ENCODE measurements around the gene SPRING1. TPM values are rescaled to one million over a fixed set of nuclear protein-coding genes. Genes with fewer than 3 reads are reported as not detected.

Gene SPRING1
- total and polyA plus RNA-seq, 2 of the 4 experiments (the other 2 are of a cell fraction), result 12.4 to 14.0 TPM

GRCh38 chr12:116761499-116761898 is 23.6 kb upstream of the SPRING1 start:
- no peaks in the 10 kb centered on the region for H4K20me1 ChIP-seq (ENCODE audit: insufficient read depth, low read length)
- no TSS peak for BruUV-seq (replicated peaks)
- no peak overlapping the region for H2AFZ ChIP-seq (replicated peaks; ENCODE audit: low read length, poor library complexity)
- no peak overlapping the region for H2AK5ac ChIP-seq (ENCODE audit: low read depth, low read length)
- ATAC-seq (ENCODE audit: low read depth) (no peak), DNase-seq (no peak)
- ChIA-PET POLR2A (ENCODE audit: unreplicated experiment) (interaction anchor here (0.7 kb wide), 1 partner anchor 43 kb away, joined by 3 read pairs; no protein-coding TSS in a partner anchor), CTCF (no interaction called here)
- H3K27ac ChIP-seq (ENCODE audit: insufficient read depth, low read length), result no peak overlapping the region
- intact Hi-C loops (cut with micrococcal nuclease), result no loop called here
- H2BK20ac ChIP-seq (ENCODE audit: low read depth, low read length), result no peak overlapping the region
- dilution Hi-C loops (cut with HindIII; ENCODE audit: low sequenced_read_pairs, unreplicated experiment), result no loop called here
- no peak overlapping the region for H4K8ac ChIP-seq (ENCODE audit: low read depth in 2 of 2, low read length in 2 of 2)
- no peak overlapping the region for H4K91ac ChIP-seq (ENCODE audit: insufficient read depth, low read depth, low read length)
- no peak overlapping the region for H4K5ac ChIP-seq (ENCODE audit: low read depth, low read length)
- H3K9ac ChIP-seq (ENCODE audit: low read depth, low read length), result no peak overlapping the region
- no peak overlapping the region for H3K4me3 ChIP-seq (ENCODE audit: insufficient read depth, low read depth, low read length)
- no peak overlapping the region for H3K4ac ChIP-seq (ENCODE audit: low read depth, low read length)
- no peaks in the 10 kb centered on the region for H3K4me1 ChIP-seq (ENCODE audit: control insufficient read depth, insufficient read depth, low read length)
- TF ChIP-seq NFE2L2 (IDR thresholded peaks at IDR 0.05; ENCODE audit: low read depth, low read length), result no peak
- TF ChIP-seq RFX5 (IDR thresholded peaks at IDR 0.05; ENCODE audit: low read depth, low read length), result no peak
- TF ChIP-seq, protein P1, sequence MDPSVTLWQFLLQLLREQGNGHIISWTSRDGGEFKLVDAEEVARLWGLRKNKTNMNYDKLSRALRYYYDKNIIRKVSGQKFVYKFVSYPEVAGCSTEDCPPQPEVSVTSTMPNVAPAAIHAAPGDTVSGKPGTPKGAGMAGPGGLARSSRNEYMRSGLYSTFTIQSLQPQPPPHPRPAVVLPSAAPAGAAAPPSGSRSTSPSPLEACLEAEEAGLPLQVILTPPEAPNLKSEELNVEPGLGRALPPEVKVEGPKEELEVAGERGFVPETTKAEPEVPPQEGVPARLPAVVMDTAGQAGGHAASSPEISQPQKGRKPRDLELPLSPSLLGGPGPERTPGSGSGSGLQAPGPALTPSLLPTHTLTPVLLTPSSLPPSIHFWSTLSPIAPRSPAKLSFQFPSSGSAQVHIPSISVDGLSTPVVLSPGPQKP (IDR thresholded peaks at IDR 0.05; ENCODE audit: borderline replicate concordance, low read depth, low read length), result no peak
- H3K9me1 ChIP-seq (ENCODE audit: insufficient read depth, low read length), result no peaks in the 10 kb centered on the region
- H3K36me3 ChIP-seq (ENCODE audit: control insufficient read depth, insufficient read depth, low read length), result no peaks in the 10 kb centered on the region
- no peak overlapping the region for H2BK120ac ChIP-seq (ENCODE audit: low read depth, low read length)
- H3K56ac ChIP-seq (ENCODE audit: extremely low read depth, insufficient read depth, low read length), result no peak overlapping the region
- H3K79me1 ChIP-seq (ENCODE audit: low read depth in 1 of 2, low read length in 2 of 2), result no peaks in the 10 kb centered on the region
- no peak overlapping the region for H2AK9ac ChIP-seq (replicated peaks; ENCODE audit: low read depth, low read length, poor library complexity)
- H2BK5ac ChIP-seq (ENCODE audit: low read depth, low read length, poor library complexity, severe bottlenecking), result no peak overlapping the region
- H2BK15ac ChIP-seq (ENCODE audit: low read depth, low read length), result no peak overlapping the region
- no peak overlapping the region for H3K18ac ChIP-seq (ENCODE audit: low read depth, low read length)
- no peak overlapping the region for H3K14ac ChIP-seq (replicated peaks; ENCODE audit: low read depth, low read length)
- H3K23ac ChIP-seq (ENCODE audit: low read depth, low read length), result no peak overlapping the region
- H3K4me2 ChIP-seq (ENCODE audit: low read depth, low read length), result no peak overlapping the region
- no peaks in the 10 kb centered on the region for H3K27me3 ChIP-seq (ENCODE audit: control insufficient read depth, insufficient read depth, low read length)
- in situ Hi-C loops (cut with MboI; ENCODE audit: low sequenced_read_pairs), result no loop called here
- H3K9me3 ChIP-seq (ENCODE audit: control insufficient read depth, insufficient read depth, low read length), result no peaks in the 10 kb centered on the region
- WGBS, 2 experiments (ENCODE audit: extremely low coverage in 2 of 2, insufficient read length in 1 of 2), result 100% methylated on average over 2 of the region's 4 CpGs; no CpG with 5 or more reads in 1 of the 2 experiments
